Tibial nerve (tissue), 4 donors: ENCODE measurements around the gene CAB39L. TPM values are rescaled to one million over a fixed set of nuclear protein-coding genes. Genes with fewer than 3 reads are reported as not detected.

Experiments used
- DNase-seq, 2 donors: peaks; one replicate each; pipeline ENCODE4 v3.0.0-alpha.2; 2019; ENCODE audit warnings: low spot score in 2 of 2
- H3K27ac ChIP-seq, 4 donors: fragments of 200-600 bp; sonication (generic) in 3 of 4; one replicate each; pipeline ENCODE4 v1.5.1; 2017 to 2019; ENCODE audit warnings: mild to moderate bottlenecking in 1 of 4
- H3K27me3 ChIP-seq, 2 donors: fragments of 200-600 bp; sonication (generic) in 1 of 2; one replicate each; pipeline versions ENCODE4 v1.5.1 to v1.6.0; 2017 to 2019
- H3K36me3 ChIP-seq, 3 donors: fragments of 200-600 bp; sonication (generic); one replicate each; pipeline ENCODE4 v1.5.1; 2018 to 2019
- H3K4me1 ChIP-seq, 4 donors: fragments of 200-600 bp; sonication (generic) in 3 of 4; one replicate each; pipeline ENCODE4 v1.5.1; 2017 to 2019
- H3K4me3 ChIP-seq, 4 donors: fragments of 200-600 bp; sonication (generic) in 3 of 4; one replicate each; pipeline ENCODE4 v1.5.1; 2017 to 2019; ENCODE audit warnings: mild to moderate bottlenecking in 1 of 4, moderate library complexity in 1 of 4
- H3K9me3 ChIP-seq, 4 donors: fragments of 200-600 bp; sonication (generic) in 3 of 4; one replicate each; pipeline ENCODE4 v1.5.1; 2017 to 2019
- EP300 ChIP-seq, 2 donors: sonication (generic); formaldehyde crosslinking; IDR thresholded peaks; one replicate each; pipeline ENCODE4 v1.6.1; 2017; ENCODE audit warnings: antibody characterized with exemption in 2 of 2, mild to moderate bottlenecking in 1 of 2
- POLR2A ChIP-seq, 2 donors: fragments of 450-650 bp; IDR thresholded peaks; one replicate each; pipeline ENCODE4 v1.6.1; 2017; ENCODE audit warnings: antibody characterized with exemption in 2 of 2, mild to moderate bottlenecking in 2 of 2, moderate library complexity in 2 of 2
- WGBS, 2 donors: methylation state at CpG; one replicate each; pipeline ENCODE4 v1.1.5; 2018; 5-methylcytosine and 5-hydroxymethylcytosine counted together
- total RNA-seq, 4 donors: library from RNA; depleted of rRNA; stranded (reverse); fragments of >200 nt; gene quantifications; one replicate each; pipeline ENCODE4 v1.1.0, GENCODE V29; 2016
- TF ChIP-seq, protein P1 (sequence below), 5 experiments: fragments of 200-600 bp in 3 of 5; fragments of 450-650 bp in 2 of 5; sonication (generic) in 3 of 5; IDR thresholded peaks; one replicate each; pipeline ENCODE4 v1.5.1; 2016 to 2019; ENCODE audit warnings: antibody characterized with exemption in 5 of 5, mild to moderate bottlenecking in 3 of 5, moderate library complexity in 2 of 5

CAB39L gene
- total RNA-seq, 4 donors from 2014 or later, result 89.4 to 152 (median 107) TPM

- H3K27me3 ChIP-seq, result no peaks in the 10 kb centered on the region
- H3K36me3 ChIP-seq, result peaks cover 0 to 46% (median 0%) of the 10 kb centered on the region in 3 donors
- WGBS, 2 donors, result 53 to 63% methylated on average over 2 of the region's 2 CpGs
- no peaks in the 10 kb centered on the region for H3K9me3 ChIP-seq
- DNase-seq, result no peak
- H3K27ac ChIP-seq, result peak overlapping the region in 1 of 4 donors; percentile 51
- TF ChIP-seq EP300 (IDR thresholded peaks at IDR 0.05), result no peak
- peaks cover 0 to 9% (median 0%) of the 10 kb centered on the region in 4 donors for H3K4me1 ChIP-seq
- H3K4me3 ChIP-seq, result no peak overlapping the region
Measured at GRCh38 chr13:49343731-49344130, 100.1 kb downstream of the CAB39L start.

DNA sequence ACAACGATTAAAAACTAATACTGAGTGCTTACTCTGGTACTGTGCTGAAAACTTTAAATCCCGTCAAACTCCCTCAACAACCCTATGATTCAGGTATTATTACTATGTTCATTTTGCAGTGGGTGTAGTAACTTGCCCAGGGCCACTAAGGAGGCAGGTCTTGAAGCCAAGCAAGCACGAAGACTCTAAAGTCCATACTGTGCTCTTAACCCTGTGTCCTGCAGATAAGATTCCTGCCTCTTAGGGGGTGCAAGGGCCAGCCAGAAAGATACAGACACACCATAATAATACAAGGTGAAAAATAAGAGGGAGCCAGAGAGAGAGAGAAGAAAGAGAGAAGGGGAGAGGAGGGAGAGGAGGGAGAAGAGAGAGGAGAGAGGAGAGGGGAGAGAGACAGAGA is 100.6 kb downstream of the CAB39L start:
- TF ChIP-seq, protein P1, sequence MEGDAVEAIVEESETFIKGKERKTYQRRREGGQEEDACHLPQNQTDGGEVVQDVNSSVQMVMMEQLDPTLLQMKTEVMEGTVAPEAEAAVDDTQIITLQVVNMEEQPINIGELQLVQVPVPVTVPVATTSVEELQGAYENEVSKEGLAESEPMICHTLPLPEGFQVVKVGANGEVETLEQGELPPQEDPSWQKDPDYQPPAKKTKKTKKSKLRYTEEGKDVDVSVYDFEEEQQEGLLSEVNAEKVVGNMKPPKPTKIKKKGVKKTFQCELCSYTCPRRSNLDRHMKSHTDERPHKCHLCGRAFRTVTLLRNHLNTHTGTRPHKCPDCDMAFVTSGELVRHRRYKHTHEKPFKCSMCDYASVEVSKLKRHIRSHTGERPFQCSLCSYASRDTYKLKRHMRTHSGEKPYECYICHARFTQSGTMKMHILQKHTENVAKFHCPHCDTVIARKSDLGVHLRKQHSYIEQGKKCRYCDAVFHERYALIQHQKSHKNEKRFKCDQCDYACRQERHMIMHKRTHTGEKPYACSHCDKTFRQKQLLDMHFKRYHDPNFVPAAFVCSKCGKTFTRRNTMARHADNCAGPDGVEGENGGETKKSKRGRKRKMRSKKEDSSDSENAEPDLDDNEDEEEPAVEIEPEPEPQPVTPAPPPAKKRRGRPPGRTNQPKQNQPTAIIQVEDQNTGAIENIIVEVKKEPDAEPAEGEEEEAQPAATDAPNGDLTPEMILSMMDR (IDR thresholded peaks at IDR 0.05), result no peak
- TF ChIP-seq EP300 (IDR thresholded peaks at IDR 0.05), result no peak
- no peak for TF ChIP-seq POLR2A (IDR thresholded peaks at IDR 0.05)

DNA sequence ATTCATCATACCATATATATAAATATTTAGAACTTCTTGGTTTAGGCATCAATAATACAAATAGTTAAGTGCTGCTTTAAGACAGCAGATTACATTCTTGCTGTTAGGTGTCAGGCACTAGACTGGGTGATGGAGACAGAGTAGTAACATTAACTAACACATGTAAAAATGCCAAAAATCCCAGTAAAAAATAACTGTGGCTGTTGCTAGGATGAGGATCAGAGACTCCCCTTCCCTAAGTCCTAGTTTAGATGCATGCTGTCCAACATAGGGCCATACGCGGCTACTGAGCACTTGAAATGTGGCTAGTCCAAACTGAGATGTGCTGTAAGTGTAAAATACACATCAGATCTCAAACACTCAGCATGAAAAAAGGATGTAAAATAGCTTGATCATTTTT is 101.4 kb downstream of the CAB39L start:
- TF ChIP-seq, protein P1 (IDR thresholded peaks at IDR 0.05), result no peak
- TF ChIP-seq POLR2A (IDR thresholded peaks at IDR 0.05) (no peak), EP300 (IDR thresholded peaks at IDR 0.05) (no peak)
- H3K36me3 ChIP-seq, result peaks cover 0 to 38% (median 0%) of the 10 kb centered on the region in 3 donors
- WGBS, 2 donors, result 90 to 94% methylated on average over 2 of the region's 2 CpGs
- H3K4me1 ChIP-seq, result peaks cover 0 to 9% (median 0%) of the 10 kb centered on the region in 4 donors
- H3K4me3 ChIP-seq, result no peak overlapping the region
- H3K9me3 ChIP-seq, result no peaks in the 10 kb centered on the region
- H3K27me3 ChIP-seq, result no peaks in the 10 kb centered on the region
- DNase-seq, result no peak
- H3K27ac ChIP-seq, result no peak overlapping the region

More for the DNA sequence above, 100.6 kb downstream of the CAB39L start:
- Histone ChIP-seq H3K4me1 (peaks cover 0 to 9% (median 0%) of the 10 kb centered on the region in 4 donors), H3K27me3 (no peaks in the 10 kb centered on the region), H3K9me3 (no peaks in the 10 kb centered on the region), H3K4me3 (no peak overlapping the region), H3K27ac (peak overlapping the region in 1 of 4 donors; percentile 51), H3K36me3 (peaks cover 0 to 41% (median 0%) of the 10 kb centered on the region in 3 donors)
- WGBS, 2 donors, result 80 to 81% methylated on average over 3 of the region's 3 CpGs
- no peak for DNase-seq

DNA sequence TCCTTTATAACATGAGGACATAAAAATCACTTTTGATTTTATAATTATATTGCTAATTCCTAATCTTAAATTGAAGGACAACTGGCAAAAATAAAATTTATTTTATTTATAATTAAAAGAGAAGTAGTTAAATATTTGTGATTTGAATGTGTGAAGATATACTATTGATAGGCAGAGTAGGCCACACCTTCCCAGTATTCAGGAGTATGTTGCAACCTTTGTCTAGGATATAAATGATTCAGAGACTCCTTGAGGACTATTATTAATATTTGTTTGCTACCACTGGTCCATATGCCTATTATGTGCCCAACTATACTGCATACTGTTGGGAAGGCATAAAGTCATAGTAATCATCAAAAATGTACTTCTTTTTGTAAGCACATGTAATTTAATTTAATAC is 101.9 kb downstream of the CAB39L start:
- TF ChIP-seq EP300 (IDR thresholded peaks at IDR 0.05) (no peak), POLR2A (IDR thresholded peaks at IDR 0.05) (no peak)
- TF ChIP-seq, protein P1 (IDR thresholded peaks at IDR 0.05), result no peak

DNA sequence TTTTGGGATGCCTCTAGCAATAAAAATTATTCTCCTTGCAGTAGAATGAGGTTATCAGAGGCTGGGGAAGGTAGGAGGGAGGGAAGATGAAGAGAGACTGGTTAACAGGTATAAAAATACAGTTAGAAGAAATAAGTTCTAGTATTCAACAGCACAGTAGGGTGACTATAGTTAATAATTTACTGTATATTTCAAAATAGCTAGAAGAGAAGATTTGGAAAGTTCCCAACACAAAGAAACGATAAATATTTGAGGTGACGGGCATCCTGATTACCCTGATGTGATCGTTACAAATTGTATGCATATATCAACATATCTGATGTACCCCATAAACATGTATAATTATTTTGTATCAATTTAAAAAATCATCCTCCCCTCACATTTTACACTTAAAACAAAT is 102.3 kb downstream of the CAB39L start:
- WGBS, 2 donors, result 96 to 97% methylated on average over 3 of the region's 3 CpGs
- no peak overlapping the region for H3K4me3 ChIP-seq
- TF ChIP-seq EP300 (IDR thresholded peaks at IDR 0.05) (no peak), POLR2A (IDR thresholded peaks at IDR 0.05) (no peak)
- TF ChIP-seq, protein P1 (IDR thresholded peaks at IDR 0.05), result no peak
- H3K36me3 ChIP-seq, result peaks cover 0 to 48% (median 0%) of the 10 kb centered on the region in 3 donors
- H3K4me1 ChIP-seq, result peaks cover 0 to 7% (median 0%) of the 10 kb centered on the region in 4 donors
- H3K27ac ChIP-seq, result no peak overlapping the region
- no peaks in the 10 kb centered on the region for H3K9me3 ChIP-seq
- DNase-seq, result no peak
- H3K27me3 ChIP-seq, result no peaks in the 10 kb centered on the region

More for the DNA sequence above, 101.9 kb downstream of the CAB39L start:
- peaks cover 0 to 9% (median 0%) of the 10 kb centered on the region in 4 donors for H3K4me1 ChIP-seq
- no peak for DNase-seq
- no peaks in the 10 kb centered on the region for H3K9me3 ChIP-seq
- peaks cover 0 to 43% (median 0%) of the 10 kb centered on the region in 3 donors for H3K36me3 ChIP-seq
- H3K4me3 ChIP-seq, result no peak overlapping the region
- H3K27me3 ChIP-seq, result no peaks in the 10 kb centered on the region
- H3K27ac ChIP-seq, result no peak overlapping the region
